ENCODE data around the gene NAT16. TPM values are rescaled to one million over a fixed set of nuclear protein-coding genes. Genes with fewer than 3 reads are reported as not detected.

Gene NAT16
- total and polyA plus RNA-seq, 9 of the 15 experiments (the other 6 are each of a cell fraction or from before 2014, with no cell fraction given): 0.04 TPM; not detected in 8

DNA sequence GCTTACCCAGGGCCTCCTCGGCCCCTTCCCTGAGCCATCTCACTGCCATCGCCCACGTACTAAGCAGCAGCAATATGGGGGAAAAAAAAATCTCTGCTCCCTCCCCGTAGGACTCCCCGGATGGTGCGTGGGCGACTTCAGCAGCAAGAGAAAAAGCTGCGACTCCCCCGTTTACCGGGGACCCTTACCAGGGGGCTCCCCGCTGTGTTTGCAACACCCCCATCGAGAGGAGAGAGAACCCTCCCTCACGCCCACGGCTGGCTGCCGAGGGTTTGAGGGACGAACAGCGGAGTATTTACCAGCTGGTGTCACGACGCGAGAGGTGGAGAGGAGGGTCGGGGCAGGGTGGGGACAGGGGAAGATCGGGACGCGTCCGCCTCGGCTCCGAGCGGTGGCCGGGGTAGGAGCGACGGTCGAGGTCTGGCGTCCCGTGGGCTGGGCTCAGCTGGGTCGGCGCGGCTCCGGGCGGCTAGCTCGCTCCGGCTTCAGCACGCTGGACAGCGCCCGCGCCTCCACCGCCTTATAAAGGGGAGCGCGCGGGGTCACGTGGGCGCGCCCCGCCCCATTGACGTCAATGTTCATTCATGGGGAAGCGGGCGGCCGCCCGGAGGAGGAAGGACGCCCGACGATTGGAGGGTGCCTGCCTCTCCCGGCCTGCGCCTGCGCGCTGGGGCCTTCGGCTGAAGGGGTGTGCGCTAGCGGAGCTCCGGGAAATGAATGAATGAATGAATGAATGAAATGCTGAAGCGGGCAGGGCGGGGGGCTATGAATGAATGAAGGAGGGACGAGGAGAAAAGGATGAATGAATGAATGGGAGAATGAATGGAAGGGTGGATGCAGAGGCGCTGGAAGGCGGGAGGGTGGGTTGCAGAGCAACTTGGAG, 14.8 kb downstream of the NAT16 start, which contains the start of gene VGF (continued):
- TF ChIP-seq, protein P1, sequence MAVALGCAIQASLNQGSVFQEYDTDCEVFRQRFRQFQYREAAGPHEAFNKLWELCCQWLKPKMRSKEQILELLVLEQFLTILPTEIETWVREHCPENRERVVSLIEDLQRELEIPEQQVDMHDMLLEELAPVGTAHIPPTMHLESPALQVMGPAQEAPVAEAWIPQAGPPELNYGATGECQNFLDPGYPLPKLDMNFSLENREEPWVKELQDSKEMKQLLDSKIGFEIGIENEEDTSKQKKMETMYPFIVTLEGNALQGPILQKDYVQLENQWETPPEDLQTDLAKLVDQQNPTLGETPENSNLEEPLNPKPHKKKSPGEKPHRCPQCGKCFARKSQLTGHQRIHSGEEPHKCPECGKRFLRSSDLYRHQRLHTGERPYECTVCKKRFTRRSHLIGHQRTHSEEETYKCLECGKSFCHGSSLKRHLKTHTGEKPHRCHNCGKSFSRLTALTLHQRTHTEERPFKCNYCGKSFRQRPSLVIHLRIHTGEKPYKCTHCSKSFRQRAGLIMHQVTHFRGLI (CRISPR knock-in tag; IDR thresholded peaks at IDR 0.05): no peak
- TF ChIP-seq RAD51 (IDR thresholded peaks at IDR 0.05; ENCODE audit: borderline replicate concordance, low read depth): peak; percentile 97
- TF ChIP-seq KLF1 (tag; IDR thresholded peaks at IDR 0.05): peak; percentile 96
- TF ChIP-seq SIN3A (IDR thresholded peaks at IDR 0.05; ENCODE audit: borderline replicate concordance in 2 of 2, control insufficient read depth in 1 of 2, low read depth in 2 of 2, low read length in 2 of 2): peak; percentile 99
- TF ChIP-seq ZNF668 (CRISPR knock-in tag; IDR thresholded peaks at IDR 0.05): no peak
- TF ChIP-seq ARID1B (IDR thresholded peaks at IDR 0.05): no peak
- TF ChIP-seq HDAC1 (IDR thresholded peaks at IDR 0.05): peak in 1 of 2 experiments; percentile 94; a peak in 2 of 4 replicates
- TF ChIP-seq, protein P2, sequence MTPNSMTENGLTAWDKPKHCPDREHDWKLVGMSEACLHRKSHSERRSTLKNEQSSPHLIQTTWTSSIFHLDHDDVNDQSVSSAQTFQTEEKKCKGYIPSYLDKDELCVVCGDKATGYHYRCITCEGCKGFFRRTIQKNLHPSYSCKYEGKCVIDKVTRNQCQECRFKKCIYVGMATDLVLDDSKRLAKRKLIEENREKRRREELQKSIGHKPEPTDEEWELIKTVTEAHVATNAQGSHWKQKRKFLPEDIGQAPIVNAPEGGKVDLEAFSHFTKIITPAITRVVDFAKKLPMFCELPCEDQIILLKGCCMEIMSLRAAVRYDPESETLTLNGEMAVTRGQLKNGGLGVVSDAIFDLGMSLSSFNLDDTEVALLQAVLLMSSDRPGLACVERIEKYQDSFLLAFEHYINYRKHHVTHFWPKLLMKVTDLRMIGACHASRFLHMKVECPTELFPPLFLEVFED (CRISPR knock-in tag; conservative IDR thresholded peaks at IDR 0.05): peak; percentile 68; the same call in 1 of the 2 replicates
- peak; percentile 88; the same call in 1 of the 2 replicates for TF ChIP-seq DMBX1 (CRISPR knock-in tag; IDR thresholded peaks at IDR 0.05; ENCODE audit: borderline replicate concordance)
- TF ChIP-seq MECOM (CRISPR knock-in tag; IDR thresholded peaks at IDR 0.05): 0 out of 2 replicates have a peak, but pooled peaks have one; percentile 13
- no peak for TF ChIP-seq ETS2 (tag; IDR thresholded peaks at IDR 0.05; ENCODE audit: borderline replicate concordance, poor library complexity, severe bottlenecking)
- no peak for TF ChIP-seq PTBP1 (IDR thresholded peaks at IDR 0.05; ENCODE audit: low read depth, low read length)
- peak; percentile 100 for TF ChIP-seq CXXC5 (CRISPR knock-in tag; IDR thresholded peaks at IDR 0.05)
- no peak for TF ChIP-seq POLR3A (IDR thresholded peaks at IDR 0.05; ENCODE audit: borderline replicate concordance, extremely low read depth, insufficient read depth, insufficient read length)
- TF ChIP-seq SMARCA5 (IDR thresholded peaks at IDR 0.05): no peak
- no peak for TF ChIP-seq GATAD2A (IDR thresholded peaks at IDR 0.05)
- peak; percentile 59 for TF ChIP-seq ZFP36 (IDR thresholded peaks at IDR 0.05; ENCODE audit: low read depth, low read length, partially characterized antibody)
- TF ChIP-seq WHSC1 (IDR thresholded peaks at IDR 0.05; ENCODE audit: low read length): no peak
- no peak for TF ChIP-seq ZNF717 (CRISPR knock-in tag; IDR thresholded peaks at IDR 0.05)
- TF ChIP-seq ZSCAN29 (IDR thresholded peaks at IDR 0.05): no peak
- TF ChIP-seq NKRF (IDR thresholded peaks at IDR 0.05; ENCODE audit: borderline replicate concordance): peak; percentile 46
